Left renal pelvis (tissue), 4 donors: ENCODE data around the gene RGS14. TPM values are rescaled to one million over a fixed set of nuclear protein-coding genes. Genes with fewer than 3 reads are reported as not detected.

Source experiments
- DNase-seq, 4 donors: peaks; one replicate each; pipeline ENCODE4 v3.0.0-alpha.2; 2013; ENCODE audit warnings: low read depth in 4 of 4, low spot score in 3 of 4
- polyA plus RNA-seq, 4 donors: library from polyadenylated mRNA; unstranded; fragments of 120-200 nt; gene quantifications; one replicate each; pipeline ENCODE4 v1.2.1, GENCODE V29; 2013; ENCODE audit not compliant: insufficient read length in 4 of 4

The RGS14 gene, protein sequence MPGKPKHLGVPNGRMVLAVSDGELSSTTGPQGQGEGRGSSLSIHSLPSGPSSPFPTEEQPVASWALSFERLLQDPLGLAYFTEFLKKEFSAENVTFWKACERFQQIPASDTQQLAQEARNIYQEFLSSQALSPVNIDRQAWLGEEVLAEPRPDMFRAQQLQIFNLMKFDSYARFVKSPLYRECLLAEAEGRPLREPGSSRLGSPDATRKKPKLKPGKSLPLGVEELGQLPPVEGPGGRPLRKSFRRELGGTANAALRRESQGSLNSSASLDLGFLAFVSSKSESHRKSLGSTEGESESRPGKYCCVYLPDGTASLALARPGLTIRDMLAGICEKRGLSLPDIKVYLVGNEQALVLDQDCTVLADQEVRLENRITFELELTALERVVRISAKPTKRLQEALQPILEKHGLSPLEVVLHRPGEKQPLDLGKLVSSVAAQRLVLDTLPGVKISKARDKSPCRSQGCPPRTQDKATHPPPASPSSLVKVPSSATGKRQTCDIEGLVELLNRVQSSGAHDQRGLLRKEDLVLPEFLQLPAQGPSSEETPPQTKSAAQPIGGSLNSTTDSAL
- 10 to 100 TPM in 3 of 4 donors, 1 to 10 TPM in 1; 5.7 to 19.3 (median 13.9) TPM for polyA plus RNA-seq

DNA sequence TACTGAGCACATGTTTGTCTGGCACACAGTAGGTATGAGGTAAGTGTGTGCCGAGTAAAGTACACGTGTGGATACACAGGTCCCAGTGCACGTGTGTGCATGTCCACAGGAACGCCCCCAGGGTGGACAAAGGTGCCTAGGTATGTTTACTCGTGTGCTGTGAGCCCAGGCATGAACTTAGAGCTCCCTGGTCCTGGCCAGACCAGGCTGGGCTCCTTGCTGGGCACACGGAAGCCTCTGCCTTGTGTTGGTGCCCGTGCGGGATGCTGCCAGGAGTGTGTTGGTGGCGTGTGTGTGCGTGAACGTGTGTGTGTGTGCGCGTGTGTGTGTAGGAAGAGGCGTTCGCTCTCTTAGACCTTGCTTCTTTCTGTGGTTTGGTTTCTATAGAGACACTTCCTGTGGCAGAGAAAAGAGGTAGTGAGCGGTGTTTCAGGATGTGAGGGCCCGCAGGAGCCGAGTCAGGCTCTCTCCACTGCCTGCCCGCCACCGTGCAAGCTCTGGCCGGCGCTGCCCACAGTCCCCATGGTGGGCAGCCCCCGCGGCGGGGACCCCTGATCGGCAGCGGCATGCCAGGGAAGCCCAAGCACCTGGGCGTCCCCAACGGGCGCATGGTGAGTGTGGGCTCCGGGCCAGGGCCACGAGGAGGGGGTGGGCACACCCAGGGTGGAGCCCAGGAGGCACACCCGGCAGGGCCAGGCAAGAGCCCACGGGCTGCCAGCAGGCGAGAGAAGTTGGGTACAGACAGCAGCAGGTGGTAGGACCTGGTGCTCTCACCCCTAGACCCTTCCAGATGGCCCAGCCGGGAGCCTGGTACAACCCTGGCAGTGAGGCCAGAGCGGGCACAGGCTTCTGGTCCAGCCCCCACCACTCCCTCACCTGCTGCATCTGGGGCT lies at the start of gene RGS14:
TSS of gene RGS14 (plus strand) at position 466 of the 893 bp plus-strand sequence. CDS start at position 567, 101 bp downstream.
- DNase-seq, result no peak

DNA sequence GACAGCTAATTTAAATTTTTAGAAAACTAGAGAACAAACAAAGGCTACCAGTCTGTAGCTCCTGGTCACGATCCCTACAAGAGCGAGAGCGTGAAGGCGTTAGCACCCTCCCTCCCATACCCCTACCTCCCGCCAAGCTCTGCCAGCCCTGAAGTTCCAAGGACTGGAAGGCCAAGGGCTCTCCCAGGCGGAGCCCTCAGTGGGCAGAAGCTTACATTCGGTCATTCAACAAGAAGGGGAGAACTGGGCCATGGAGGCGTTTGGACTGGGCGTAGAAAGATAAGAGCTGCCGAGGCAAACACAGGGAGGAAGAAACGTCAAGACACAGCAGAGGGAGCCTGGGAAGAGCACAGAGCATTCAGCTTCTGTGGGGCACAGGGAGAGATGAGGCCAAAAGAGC lies 49.0 kb upstream of the RGS14 start:
- no peak for DNase-seq

DNA sequence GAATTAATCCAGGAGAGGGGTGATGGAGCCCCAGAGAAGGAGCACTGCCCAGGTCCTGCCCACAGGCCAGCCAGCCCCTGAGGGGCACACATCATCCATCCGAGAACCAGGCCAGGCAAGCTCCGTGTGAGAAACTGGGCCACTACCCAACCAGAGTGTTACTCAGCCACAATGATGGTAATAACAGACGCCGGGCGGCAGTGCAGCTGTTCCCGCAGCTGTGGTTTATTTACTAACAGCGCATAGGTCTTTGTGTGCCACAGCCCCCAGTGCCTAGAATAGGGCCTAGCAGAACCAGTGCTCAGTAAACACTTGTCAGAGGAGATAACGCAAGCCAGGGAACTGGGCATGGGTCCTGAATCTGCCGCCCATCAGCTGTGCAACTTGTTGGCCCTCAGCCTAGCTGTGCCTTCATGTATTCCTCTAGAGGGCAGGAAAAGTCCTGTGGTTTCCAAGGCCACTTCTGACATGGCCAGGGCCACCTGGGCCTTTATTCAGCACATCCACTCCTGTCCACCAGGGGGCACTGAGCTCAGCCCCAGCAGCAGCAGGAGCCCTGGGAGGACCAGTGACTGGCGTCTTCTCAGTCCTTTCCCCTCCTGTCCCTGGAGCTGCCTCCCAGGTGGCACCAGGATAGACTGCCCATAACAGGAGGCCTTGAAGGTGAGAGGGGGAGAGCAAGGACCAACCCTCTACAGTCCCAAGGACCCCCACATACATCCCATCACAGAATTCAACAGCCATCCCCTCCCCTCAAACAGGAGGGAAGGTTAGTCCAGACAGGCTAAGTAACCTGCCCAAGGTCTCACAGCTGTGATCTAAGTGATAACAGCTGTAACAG lies 48.2 kb upstream of the RGS14 start:
- DNase-seq, result no peak

DNA sequence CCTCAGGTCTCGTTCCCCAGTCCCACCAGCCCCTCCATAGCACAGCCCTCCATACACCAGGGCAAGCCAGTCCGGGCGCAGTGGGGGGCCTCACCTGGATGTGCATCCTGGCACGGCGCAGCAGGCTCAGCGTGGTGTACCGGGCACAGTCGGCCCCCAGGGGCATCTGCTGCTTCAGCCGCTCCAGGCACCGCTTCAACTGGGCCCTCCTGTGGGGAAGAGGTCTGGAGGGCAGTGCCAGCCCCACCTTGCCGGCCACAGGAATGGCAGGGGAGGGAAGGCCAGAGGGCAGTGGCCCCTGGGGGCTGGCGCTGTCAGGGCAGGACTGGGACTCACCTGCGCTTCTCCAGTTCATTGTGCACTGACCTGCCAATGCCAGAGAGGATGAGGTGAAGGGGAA lies 47.4 kb upstream of the RGS14 start:
- DNase-seq, result no peak

DNA sequence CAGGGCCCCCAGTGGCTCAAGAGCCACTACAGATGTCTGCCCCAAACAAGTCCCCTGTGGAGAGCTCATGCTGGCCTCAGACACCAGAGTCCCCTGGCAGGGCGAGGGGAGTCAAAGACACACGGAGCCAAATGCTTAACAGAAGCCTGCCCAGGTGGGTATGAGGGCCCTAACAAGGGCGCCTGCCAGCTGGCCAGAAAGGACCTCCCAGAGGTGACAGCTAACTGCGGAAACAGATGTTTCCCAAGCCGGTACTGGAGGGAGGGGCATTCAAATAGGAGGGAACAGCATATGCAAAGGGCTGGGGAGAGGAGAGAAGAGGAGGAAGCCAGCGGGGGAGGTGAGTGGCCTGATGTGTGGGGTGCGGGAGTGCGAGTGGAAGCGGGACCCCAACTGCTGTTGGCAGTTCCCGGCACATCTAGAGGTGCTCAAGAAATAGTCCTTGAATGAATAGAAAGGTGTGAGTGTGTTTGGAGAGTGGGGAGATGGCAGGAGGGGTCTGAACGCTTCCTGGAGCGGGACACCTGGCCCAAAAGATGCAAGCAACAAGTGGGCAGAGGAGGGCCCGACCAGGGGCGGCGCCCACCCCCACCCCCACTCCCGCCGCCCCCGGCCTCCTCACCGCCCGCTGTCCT lies 46.9 kb upstream of the RGS14 start:
- DNase-seq, result no peak

DNA sequence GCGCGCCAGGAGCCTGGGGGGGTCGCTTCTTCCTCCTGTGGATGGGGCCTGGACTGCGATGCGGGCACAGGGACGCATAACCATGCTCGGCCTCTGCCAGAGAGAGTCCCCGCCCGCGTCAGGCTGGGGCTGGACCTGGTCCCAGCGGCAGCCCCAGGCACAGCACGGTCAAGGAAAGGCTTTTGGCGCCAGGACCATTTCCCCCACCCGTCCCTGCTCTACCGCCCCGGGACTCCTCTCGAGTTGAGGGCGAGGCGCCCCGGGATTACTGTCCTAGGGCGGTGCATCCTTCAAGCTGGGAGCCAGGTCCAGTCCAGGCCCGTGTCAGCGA lies 46.4 kb upstream of the RGS14 start:
- no peak for DNase-seq

DNA sequence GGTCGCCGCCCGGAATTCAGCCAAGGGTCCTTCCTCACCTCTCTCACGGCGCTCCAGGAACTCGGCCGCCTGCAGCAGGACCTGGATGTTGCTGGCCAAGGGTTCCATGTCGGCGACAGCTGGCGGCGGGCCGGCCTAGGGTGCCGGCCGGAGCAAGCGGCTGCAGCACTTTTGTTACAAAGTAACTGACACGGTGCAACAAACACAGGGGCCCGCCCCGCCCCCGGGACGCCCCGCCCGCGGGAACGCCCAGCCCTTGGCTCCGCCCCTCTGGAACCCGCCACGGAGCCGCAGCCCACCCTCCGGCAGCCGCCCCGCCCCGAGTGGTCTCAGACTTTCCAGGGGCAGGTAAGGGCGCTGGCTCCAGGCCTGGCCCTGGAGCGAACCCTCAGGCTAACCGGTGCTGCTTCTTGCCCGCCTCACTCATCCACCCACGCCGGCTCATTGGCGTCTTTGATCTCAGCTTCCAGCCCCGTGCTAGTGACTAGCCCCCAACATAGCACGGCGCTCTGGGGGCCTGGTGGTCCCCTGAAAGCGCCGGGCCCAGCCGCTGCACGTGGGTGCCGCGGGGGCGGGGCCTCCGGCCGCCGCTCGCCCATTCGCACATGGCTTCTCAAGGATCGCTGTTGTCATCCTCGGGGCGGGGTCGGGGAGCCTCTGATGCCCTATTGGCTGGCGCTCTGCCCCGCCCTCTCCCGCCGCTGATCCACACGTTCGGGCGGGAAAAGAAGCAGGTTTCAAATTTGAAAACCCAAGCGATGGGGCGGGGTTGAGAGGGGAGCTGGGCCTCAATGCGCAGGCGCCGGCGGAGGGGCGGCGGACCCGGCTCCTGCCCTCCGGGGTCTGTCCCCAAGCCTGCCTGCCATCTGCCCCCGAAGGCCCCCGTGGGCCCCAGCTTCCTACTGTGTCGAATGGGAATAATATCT lies 45.7 kb upstream of the RGS14 start, which contains the start of gene MXD3:
TSS of gene MXD3 (minus strand) at position 176 of the 926 bp plus-strand sequence. CDS start at position 108, 68 bp downstream.
- peak; percentile 74 to 89 (median 80) for DNase-seq

DNA sequence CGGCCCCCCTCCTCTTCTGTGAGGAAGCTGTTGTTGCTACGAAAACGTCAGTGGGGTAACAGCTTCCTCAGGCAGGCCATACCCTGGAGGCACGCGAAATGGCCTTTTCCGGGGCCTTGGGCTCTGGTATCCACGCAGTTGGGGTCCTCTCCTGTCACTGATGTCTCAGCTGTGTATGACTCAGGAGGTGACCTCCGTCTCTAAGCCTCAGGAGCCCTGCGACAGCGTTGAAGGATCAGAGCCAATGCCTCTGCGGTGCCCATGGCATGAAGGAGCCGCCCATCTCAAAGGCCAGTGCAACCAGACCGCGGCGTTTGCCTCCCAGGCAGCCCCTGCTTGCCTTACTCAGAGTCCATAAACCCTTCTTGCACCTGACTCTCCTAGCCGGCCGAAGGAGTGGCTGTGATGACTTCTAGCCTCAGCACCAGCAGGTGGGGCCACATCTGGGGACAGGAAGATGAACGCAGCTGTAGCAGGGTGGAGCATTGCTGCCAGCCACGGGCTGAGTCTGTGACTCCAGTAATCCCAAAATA lies 45.0 kb upstream of the RGS14 start:
- no peak for DNase-seq

DNA sequence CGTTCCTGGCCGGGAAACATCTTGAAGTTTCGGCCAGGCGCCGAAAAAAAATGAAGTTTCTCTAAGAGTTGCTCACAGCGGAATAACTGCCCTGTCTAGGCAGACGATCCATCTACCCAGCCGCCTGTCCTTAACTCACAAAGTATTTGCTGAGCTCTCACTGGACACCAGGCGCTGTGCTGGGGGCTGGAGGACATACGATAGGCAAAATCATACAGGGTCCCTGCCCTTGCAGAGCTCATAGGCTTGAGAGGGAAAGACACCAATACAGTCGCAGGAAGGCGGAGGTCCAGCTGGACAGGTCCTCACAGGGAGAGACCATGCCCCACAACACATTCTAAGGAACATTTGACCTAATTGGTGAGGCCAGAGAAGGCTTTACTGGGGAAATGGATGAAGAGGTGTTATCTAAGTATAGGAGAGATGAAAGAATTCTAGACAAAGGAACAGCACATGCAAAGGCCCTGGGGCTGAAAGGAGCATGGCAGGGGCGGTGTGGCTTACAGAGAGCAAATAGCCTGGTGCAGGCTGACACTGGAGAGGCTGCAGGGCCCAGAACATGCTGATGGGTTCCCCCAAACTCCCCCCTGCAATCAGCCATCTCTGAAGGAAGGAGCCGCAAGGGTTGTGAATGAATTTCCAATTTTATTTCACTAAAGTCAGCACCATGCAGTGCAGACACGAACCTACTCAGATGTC lies 44.0 kb upstream of the RGS14 start:
- no peak for DNase-seq

DNA sequence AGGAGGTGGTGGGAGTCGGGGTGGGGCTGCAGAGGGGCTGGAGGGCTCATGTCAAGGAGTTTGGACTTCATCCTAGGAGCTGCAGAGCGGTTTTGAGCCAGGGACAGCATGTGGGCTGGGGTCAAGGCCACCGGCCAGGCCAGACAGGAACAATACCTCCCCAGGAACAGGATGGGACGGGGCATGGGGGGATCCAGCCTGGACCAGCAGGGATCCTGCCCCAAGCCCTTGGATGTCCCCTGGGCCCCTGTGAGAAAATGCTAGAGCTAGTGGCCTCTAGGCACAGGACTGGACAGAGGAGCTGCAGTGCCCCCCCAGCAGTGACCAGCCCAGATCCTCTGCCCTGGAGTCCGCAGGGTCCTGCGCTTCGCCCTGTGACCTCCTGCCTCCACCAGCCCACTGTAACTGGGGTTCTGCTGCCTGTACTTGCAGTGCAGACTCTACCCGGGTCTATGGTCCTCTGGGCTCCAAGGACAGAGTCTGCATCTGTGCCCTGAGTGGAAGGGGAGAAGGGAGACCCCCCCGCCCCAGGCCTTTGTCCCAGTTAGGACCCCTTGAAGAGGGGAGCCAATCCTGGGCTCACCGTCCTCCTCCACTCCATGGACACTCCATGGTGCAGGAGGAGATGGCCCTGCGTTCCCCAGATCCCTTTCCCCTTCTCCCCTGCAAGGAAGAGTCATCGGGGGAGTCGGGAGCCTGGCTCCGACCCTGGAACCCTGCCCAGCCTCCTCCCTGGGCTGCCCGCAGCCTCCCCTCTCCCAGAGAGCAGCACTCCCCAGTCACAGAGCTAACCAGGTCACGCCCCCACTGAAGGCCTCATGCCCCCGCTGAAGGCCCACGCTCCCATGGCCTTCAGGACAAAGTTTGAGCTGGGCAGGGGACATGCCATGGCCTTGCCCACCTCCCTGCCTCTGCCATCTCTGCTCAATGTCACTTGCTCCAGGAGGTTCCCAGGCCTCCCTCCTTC lies 43.1 kb upstream of the RGS14 start:
- DNase-seq, result no peak

DNA sequence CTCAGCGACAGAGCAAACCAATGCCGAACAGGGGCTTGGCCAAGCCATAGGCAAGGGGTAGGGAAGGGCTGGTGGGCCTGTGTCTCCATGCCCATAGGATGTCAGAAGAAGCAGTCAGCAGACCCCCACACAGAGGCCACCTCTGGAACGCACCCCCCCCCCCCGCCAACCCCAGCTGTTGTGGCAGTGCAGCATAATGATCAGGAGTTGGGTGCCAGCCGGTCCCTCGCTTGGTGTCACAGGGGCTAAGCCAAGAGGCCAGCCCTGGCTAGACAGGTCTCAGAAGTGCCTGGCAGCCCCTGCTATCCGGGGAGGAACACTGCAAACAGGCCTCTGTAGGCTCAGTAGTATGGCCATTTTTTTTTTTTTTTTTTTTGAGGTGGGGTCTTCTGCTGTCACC lies 42.3 kb upstream of the RGS14 start:
- DNase-seq, result no peak

DNA sequence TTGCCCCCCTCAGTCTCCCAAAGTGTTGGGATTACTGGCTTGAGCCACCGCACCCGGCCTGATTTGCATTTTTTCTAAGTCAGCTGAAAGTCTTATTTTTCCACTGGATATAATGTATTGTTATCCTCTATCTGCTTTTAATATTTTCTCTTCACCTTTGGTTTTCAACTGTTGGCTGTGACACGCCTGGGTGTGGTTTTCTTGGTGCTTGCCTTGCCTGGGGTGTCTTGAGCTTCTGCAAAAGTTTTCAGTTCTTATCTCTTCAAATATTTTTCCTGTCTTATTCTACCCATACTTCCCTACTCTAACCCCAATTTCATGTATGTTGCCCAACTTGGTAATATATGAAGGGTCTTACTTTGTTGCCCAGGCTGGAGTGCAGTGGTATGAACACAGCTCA lies 41.7 kb upstream of the RGS14 start:
- no peak for DNase-seq

DNA sequence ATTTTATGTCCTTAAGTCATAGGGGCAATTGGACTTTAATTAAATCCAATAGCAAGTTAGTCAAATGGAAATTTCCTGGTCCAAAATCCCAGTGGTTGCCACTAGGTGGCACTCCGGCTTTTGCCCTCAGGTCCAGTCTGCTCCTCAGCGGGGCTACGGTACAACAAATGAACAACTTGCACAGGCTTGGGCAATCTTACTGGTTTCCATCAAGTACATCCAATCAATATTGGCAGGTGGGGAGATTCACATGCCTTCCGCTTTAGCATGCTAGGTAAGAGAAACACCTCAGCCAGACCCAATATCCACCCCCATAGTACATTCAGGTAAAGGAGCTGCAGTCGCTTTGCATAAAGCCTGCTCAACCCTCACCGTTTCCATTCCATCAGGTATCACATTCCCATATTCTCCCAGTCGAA lies 39.8 kb upstream of the RGS14 start:
- peak in 2 of 4 donors; percentile 42 to 49 for DNase-seq

DNA sequence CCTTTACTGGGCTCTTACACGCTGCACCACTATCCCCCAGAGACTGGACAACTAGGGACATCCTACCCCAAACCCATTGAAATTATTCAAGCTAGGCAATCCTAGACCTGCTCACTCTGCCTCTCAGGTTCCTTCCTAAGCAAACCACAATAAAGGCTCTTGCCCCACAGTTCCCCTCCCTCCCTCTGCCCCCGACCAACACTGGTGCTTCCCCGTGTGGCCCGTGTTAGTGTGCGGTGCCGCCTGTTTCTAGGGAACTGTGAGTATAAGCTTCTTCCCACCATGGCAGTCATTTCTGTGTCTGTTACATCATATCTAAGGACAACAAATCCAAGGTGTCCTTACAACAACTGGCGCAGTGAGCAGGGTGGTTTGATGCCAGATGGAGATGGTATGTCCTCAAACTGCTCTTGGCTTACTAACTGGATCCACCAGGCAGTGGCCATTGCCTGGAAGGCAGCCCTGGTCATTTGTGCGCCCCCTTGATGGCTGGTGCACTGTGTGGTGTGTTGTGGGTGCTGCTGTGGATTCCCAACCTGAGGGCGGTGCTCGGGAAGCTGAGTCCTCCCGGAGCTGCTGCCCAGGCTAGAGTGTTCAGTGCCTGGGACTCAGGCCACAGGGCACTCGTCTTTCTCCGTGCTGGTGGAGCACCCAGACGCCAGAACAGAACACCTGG lies 37.7 kb upstream of the RGS14 start:
- DNase-seq, result no peak

DNA sequence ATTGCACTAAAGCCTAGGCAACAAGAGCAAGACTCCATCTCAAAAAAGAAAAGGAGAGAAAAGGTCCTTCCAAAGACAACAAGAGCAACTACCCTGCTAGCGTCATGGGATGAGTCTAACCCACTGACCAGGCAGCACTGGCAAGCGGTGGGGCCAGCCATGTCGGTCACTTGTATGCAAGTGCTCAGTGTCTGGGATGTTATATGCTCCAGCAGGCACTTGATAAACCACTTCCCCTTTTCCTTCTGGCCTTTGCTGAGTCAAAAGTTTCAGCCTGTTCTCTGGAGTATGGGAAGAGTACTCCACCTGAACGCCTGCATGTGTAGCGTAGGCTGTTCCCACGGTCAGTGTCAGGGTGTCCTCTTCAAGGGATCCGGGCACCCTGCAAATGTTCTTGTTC lies 36.8 kb upstream of the RGS14 start:
- DNase-seq, result no peak

DNA sequence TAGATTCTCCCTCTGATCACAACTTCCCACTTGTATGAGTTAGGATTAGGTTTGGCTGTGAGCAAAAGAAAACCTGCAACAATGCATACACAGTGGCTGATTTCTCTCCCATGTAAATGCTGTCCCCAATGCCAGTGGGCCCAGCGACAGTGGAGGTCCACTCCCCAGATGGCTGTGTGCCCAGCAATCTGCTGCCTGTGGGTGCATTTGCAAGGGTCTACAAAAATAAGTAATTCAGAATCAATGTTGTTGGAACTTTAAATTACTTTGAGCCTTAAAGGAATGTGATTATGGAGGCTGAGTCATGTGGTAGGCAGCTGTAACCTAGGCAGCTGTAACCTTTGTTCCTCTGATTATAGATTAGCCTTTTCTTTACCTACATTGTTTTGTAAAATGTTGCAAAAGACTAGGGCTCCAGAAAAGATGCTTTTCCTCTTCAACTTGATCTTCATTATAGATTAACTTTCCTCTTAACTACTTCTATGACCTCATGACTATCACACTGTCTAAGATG lies 31.8 kb upstream of the RGS14 start:
- no peak for DNase-seq
